H1 (cell line): ENCODE measurements around the gene POTEI. TPM values are rescaled to one million over a fixed set of nuclear protein-coding genes. Genes with fewer than 3 reads are reported as not detected.
"Not testable (repeated sequence)": the region's sequence is repeated elsewhere in the genome, so short reads cannot be mapped to it uniquely, and the experiment has no call there.

Experiments
- CTCF ChIA-PET: fragments of 300-600 bp; sonication (Branson Sonifier 250); formaldehyde crosslinking; loops from one replicate; lab custom pipeline; 2021; ENCODE audit not compliant: partially characterized antibody; lab: Charles Lee
- POLR2A ChIA-PET: fragments of 300-600 bp; sonication (Branson Sonifier 250); formaldehyde crosslinking; loops from one replicate; lab custom pipeline; 2021; ENCODE audit warnings: inconsistent platforms; ENCODE audit not compliant: partially characterized antibody; lab: Charles Lee
- DNase-seq, 2 experiments: peaks; one replicate each; pipeline versions ENCODE4 v3.0.0 to v3.0.0-alpha.2; 2010 to 2022; ENCODE audit warnings: low spot score in 2 of 2, low read depth in 1 of 2, mixed read lengths in 1 of 2
- FAIRE-seq: peaks from 2 replicates; lab custom pipeline; 2011; peaks lifted over from hg19 to GRCh38; lab: Jason Lieb, UNC
- H2AFZ ChIP-seq: 2 replicates; pipeline ENCODE4 v1.8.1; 2012; ENCODE audit warnings: low read length, inconsistent platforms
- H2AK5ac ChIP-seq: 2 replicates; pipeline ENCODE4 v1.6.1; 2013; ENCODE audit warnings: low read depth, low read length
- H2BK120ac ChIP-seq: replicated peaks from 2 replicates; pipeline ENCODE3; 2013; ENCODE audit warnings: low read depth, low read length, inconsistent platforms
- H2BK12ac ChIP-seq: 2 replicates; pipeline ENCODE4 v1.6.1; 2013; ENCODE audit warnings: low read depth, low read length
- H2BK15ac ChIP-seq: 2 replicates; pipeline ENCODE4 v1.6.1; 2013; ENCODE audit warnings: low read length
- H2BK20ac ChIP-seq: 2 replicates; pipeline ENCODE4 v1.6.1; 2013; ENCODE audit warnings: low read length
- H2BK5ac ChIP-seq: 2 replicates; pipeline ENCODE4 v1.6.1; 2013; ENCODE audit warnings: low read depth, low read length
- H3K14ac ChIP-seq: 2 replicates; pipeline ENCODE4 v1.6.1; 2013; ENCODE audit warnings: inconsistent platforms; ENCODE audit not compliant: insufficient read length
- H3K18ac ChIP-seq: 2 replicates; pipeline ENCODE4 v1.6.1; 2013; ENCODE audit warnings: low read length; ENCODE audit errors: extremely low read depth
- H3K23ac ChIP-seq: 2 replicates; pipeline ENCODE4 v1.6.1; 2013; ENCODE audit warnings: inconsistent platforms; ENCODE audit not compliant: insufficient read length
- H3K23me2 ChIP-seq: 2 replicates; pipeline ENCODE4 v1.6.1; 2013; ENCODE audit warnings: low read depth, low read length
- H3K27ac ChIP-seq: 2 replicates; pipeline ENCODE4 v1.6.1; 2011; ENCODE audit warnings: low read depth, low read length, inconsistent platforms
- H3K27me3 ChIP-seq, 4 experiments: replicated peaks in 1 of 4; 1 replicate in 1 of 4; 2 replicates in 3 of 4; pipeline versions ENCODE4 v1.6.1 to v1.8.1; 2011 to 2013; ENCODE audit warnings: low read length in 3 of 4, mild to moderate bottlenecking in 3 of 4, inconsistent platforms in 2 of 4, mixed read lengths in 2 of 4, moderate library complexity in 1 of 4; ENCODE audit not compliant: control insufficient read depth in 3 of 4, insufficient read depth in 3 of 4; ENCODE audit errors: extremely low read depth in 1 of 4
- H3K36me3 ChIP-seq, 4 experiments: 2 replicates each; pipeline versions ENCODE4 v1.6.1 to v1.8.1; 2011 to 2013; ENCODE audit warnings: mild to moderate bottlenecking in 4 of 4, low read length in 3 of 4, moderate library complexity in 2 of 4, control low read depth in 1 of 4, inconsistent platforms in 1 of 4; ENCODE audit not compliant: insufficient read depth in 4 of 4, control insufficient read depth in 2 of 4
- H3K4ac ChIP-seq: replicated peaks from 2 replicates; pipeline ENCODE3; 2013; ENCODE audit warnings: low read length, low read depth, mixed read lengths, inconsistent platforms; ENCODE audit not compliant: insufficient read length
- H3K4me1 ChIP-seq, 4 experiments: replicated peaks in 1 of 4; 1 replicate in 1 of 4; 2 replicates in 3 of 4; pipeline versions ENCODE4 v1.6.1 to v1.8.1; 2011 to 2013; ENCODE audit warnings: low read length in 3 of 4, inconsistent platforms in 2 of 4, mixed read lengths in 1 of 4; ENCODE audit not compliant: insufficient read depth in 4 of 4, control insufficient read depth in 3 of 4
- H3K4me2 ChIP-seq, 2 experiments: 2 replicates each; pipeline versions ENCODE4 v1.6.1 to v1.8.1; 2011 to 2013; ENCODE audit warnings: low read depth in 2 of 2, low read length in 2 of 2, control low read depth in 1 of 2, inconsistent platforms in 1 of 2, mild to moderate bottlenecking in 1 of 2; ENCODE audit not compliant: insufficient read depth in 1 of 2
- H3K4me3 ChIP-seq, 4 experiments: fragments of 200-600, 300-600 bp in 1 of 4; sonication (generic), shearing (Covaris generic), sonication (Bioruptor Twin) in 1 of 4; 2 replicates each; pipeline versions ENCODE4 v1.5.1 to v1.8.1; 2011 to 2016; ENCODE audit warnings: low read length in 4 of 4, low read depth in 3 of 4, control low read depth in 2 of 4, inconsistent platforms in 2 of 4, mild to moderate bottlenecking in 2 of 4, mixed read lengths in 1 of 4, moderate library complexity in 1 of 4; ENCODE audit not compliant: insufficient read depth in 2 of 4; ENCODE audit errors: extremely low read depth in 1 of 4
- H3K56ac ChIP-seq: replicated peaks from 2 replicates; pipeline ENCODE3; 2013; ENCODE audit warnings: low read depth, mild to moderate bottlenecking, mixed read lengths, low read length, inconsistent platforms; ENCODE audit not compliant: insufficient read length
- H3K79me1 ChIP-seq: 2 replicates; pipeline ENCODE4 v1.6.1; 2013; ENCODE audit warnings: low read depth, low read length, control low read depth
- H3K79me2 ChIP-seq, 2 experiments: 2 replicates each; pipeline versions ENCODE4 v1.6.1 to v1.8.1; 2012 to 2013; ENCODE audit warnings: low read length in 2 of 2, mild to moderate bottlenecking in 2 of 2, inconsistent platforms in 1 of 2; ENCODE audit not compliant: insufficient read depth in 2 of 2, control insufficient read depth in 1 of 2
- H3K9ac ChIP-seq, 4 experiments: replicated peaks in 1 of 4; 1 replicate in 1 of 4; 2 replicates in 3 of 4; pipeline versions ENCODE4 v1.6.1 to v1.8.1; 2011 to 2013; ENCODE audit warnings: low read depth in 3 of 4, low read length in 3 of 4, control low read depth in 2 of 4, mild to moderate bottlenecking in 2 of 4, moderate library complexity in 2 of 4, inconsistent platforms in 1 of 4; ENCODE audit errors: extremely low read depth in 1 of 4
- H3K9me3 ChIP-seq, 2 experiments: 2 replicates each; pipeline versions ENCODE4 v1.6.1 to v1.8.1; 2012 to 2013; ENCODE audit warnings: mild to moderate bottlenecking in 2 of 2, moderate library complexity in 2 of 2, control low read depth in 1 of 2, inconsistent platforms in 1 of 2, low read depth in 1 of 2, low read length in 1 of 2, mixed read lengths in 1 of 2; ENCODE audit not compliant: insufficient read depth in 2 of 2
- H4K20me1 ChIP-seq, 2 experiments: replicated peaks in 1 of 2; 2 replicates each; pipeline versions ENCODE3 to v1.8.1; 2011 to 2013; ENCODE audit warnings: inconsistent platforms in 2 of 2, low read length in 2 of 2, mild to moderate bottlenecking in 1 of 2; ENCODE audit not compliant: insufficient read depth in 2 of 2, control insufficient read depth in 1 of 2
- H4K5ac ChIP-seq: 2 replicates; pipeline ENCODE4 v1.6.1; 2013; ENCODE audit warnings: low read length, low read depth, mixed read lengths, inconsistent platforms; ENCODE audit not compliant: insufficient read length
- H4K8ac ChIP-seq: 2 replicates; pipeline ENCODE4 v1.8.0; 2013; ENCODE audit warnings: mild to moderate bottlenecking, moderate library complexity, low read length, inconsistent platforms; ENCODE audit not compliant: insufficient read depth; ENCODE audit errors: extremely low read depth
- H4K91ac ChIP-seq: replicated peaks from 2 replicates; pipeline ENCODE3; 2013; ENCODE audit warnings: low read length, mixed read lengths, inconsistent platforms; ENCODE audit not compliant: insufficient read length
- WGBS, 2 experiments: shearing (Covaris generic) in 1 of 2; methylation state at CpG; one replicate each; pipeline versions ENCODE4 v1.1.6 to v1.1.7; 2013 to 2015; ENCODE audit warnings: low lambda C conversion rate in 2 of 2, mixed read lengths in 2 of 2, inconsistent platforms in 1 of 2, low coverage in 1 of 2, missing lambda C conversion rate in 1 of 2; ENCODE audit not compliant: insufficient replicate concordance in 2 of 2, insufficient coverage in 1 of 2, insufficient read length in 1 of 2; ENCODE audit errors: extremely low coverage in 1 of 2, missing lambda C conversion rate in 1 of 2; 5-methylcytosine and 5-hydroxymethylcytosine counted together
- polyA plus RNA-seq, 7 experiments: library from polyadenylated mRNA; depleted of rRNA in 3 of 7; stranded (reverse) in 5 of 7; unstranded in 2 of 7; fragments of >200 nt in 5 of 7; fragments of 200-250 nt in 2 of 7; gene quantifications; 1 replicate in 5 of 7; 2 replicates in 1 of 7; 4 replicates in 1 of 7; pipeline versions ENCODE4 v1.2.1 to v1.2.3, GENCODE V29; 2011 to 2013; ENCODE audit warnings: missing spikeins in 2 of 7, mixed read lengths in 2 of 7
- total RNA-seq: library from RNA; stranded (reverse); fragmentation: NEBNext Ultra II Directional; extraction: Animal tissue kit (Norgen Biotek cat#: 25700); gene quantifications from 2 replicates; pipeline ENCODE4 v1.2.1, GENCODE V29; 2021

Gene POTEI
- total and polyA plus RNA-seq, 2 of the 8 experiments (the other 6 are each of a cell fraction or from before 2014, with no cell fraction given), result 0.20 TPM

GRCh38 chr2:130511747-130512451 lies 2.8 kb upstream of the POTEI start:
- H4K91ac ChIP-seq, H3K4ac ChIP-seq, H3K9ac ChIP-seq, H3K79me1 ChIP-seq, H4K8ac ChIP-seq, H4K20me1 ChIP-seq, H3K27ac ChIP-seq, H2BK15ac ChIP-seq, H3K18ac ChIP-seq, H4K5ac ChIP-seq, H2AK5ac ChIP-seq, H2BK12ac ChIP-seq, FAIRE-seq, H3K23ac ChIP-seq, H3K27me3 ChIP-seq, H3K9me3 ChIP-seq, H2AFZ ChIP-seq, H3K14ac ChIP-seq, H3K4me2 ChIP-seq, CTCF ChIA-PET, DNase-seq, POLR2A ChIA-PET, H3K79me2 ChIP-seq, H3K36me3 ChIP-seq, H2BK5ac ChIP-seq, H2BK120ac ChIP-seq, H3K4me3 ChIP-seq, H3K56ac ChIP-seq, H3K23me2 ChIP-seq, H2BK20ac ChIP-seq, H3K4me1 ChIP-seq: not testable (repeated sequence)
- WGBS, 2 experiments, result 79% methylated on average over 4 of the region's 17 CpGs; no CpG with 5 or more reads in 1 of the 2 experiments
